Cardiac muscle cell (in vitro differentiated cells and primary cell): ENCODE results near the gene MYO1B. TPM values are rescaled to one million over a fixed set of nuclear protein-coding genes. Genes with fewer than 3 reads are reported as not detected.
A peak's percentile ranks its signal among the peaks of the same experiment; 100 is the strongest.

ENCODE experiments used
- DNase-seq, 2 donors: peaks; one replicate each; pipeline versions ENCODE4 v3.0.0 to v3.0.0-alpha.2; 2010 to 2017; ENCODE audit warnings: low read depth in 1 of 2, low spot score in 1 of 2
- H3K27ac ChIP-seq: fragments of 200-600 bp; sonication (generic); 2 replicates; pipeline ENCODE4 v1.5.1; 2016
- H3K27me3 ChIP-seq: fragments of 200-600 bp; sonication (generic); 2 replicates; pipeline ENCODE4 v1.6.0; 2016; ENCODE audit warnings: control low read depth
- H3K36me3 ChIP-seq: fragments of 200-600 bp; sonication (generic); 2 replicates; pipeline ENCODE4 v1.5.1; 2016; ENCODE audit warnings: control low read depth
- H3K4me1 ChIP-seq: fragments of 200-600 bp; sonication (generic); 2 replicates; pipeline ENCODE4 v1.8.1; 2017; ENCODE audit warnings: low read depth, mild to moderate bottlenecking, mixed run types
- H3K4me3 ChIP-seq: fragments of 200-600 bp; sonication (generic); 2 replicates; pipeline ENCODE4 v1.5.1; 2016; ENCODE audit warnings: mild to moderate bottlenecking
- H3K9me3 ChIP-seq: fragments of 200-600 bp; sonication (generic); 2 replicates; pipeline ENCODE4 v1.5.1; 2017; ENCODE audit warnings: low read depth, mild to moderate bottlenecking, control low read depth
- CTCF ChIP-seq: IDR thresholded peaks from 2 replicates; pipeline ENCODE4 v1.5.1; 2012; ENCODE audit warnings: low read depth, mild to moderate bottlenecking, low read length
- polyA plus RNA-seq: library from polyadenylated mRNA; unstranded; fragments of >200 nt; fragmentation: Nextera tagmentation; extraction: Ambion mirVana; gene quantifications from 2 replicates; pipeline ENCODE4 v1.2.1, GENCODE V29; 2016
- total RNA-seq: library from RNA; depleted of rRNA; stranded (reverse); fragments of >200 nt; gene quantifications from 2 replicates; pipeline ENCODE4 v1.2.3, GENCODE V29; 2016

MYO1B gene
- total and polyA plus RNA-seq, 2 experiments from 2014 or later = 33.1 to 44.5 TPM

GRCh38 chr2:191274413-191274815 lies 29.2 kb downstream of the MYO1B start:
- DNase-seq = no peak
- no peak for TF ChIP-seq CTCF
- Histone ChIP-seq H3K36me3 (no peaks in the 10 kb centered on the region), H3K4me3 (no peak overlapping the region), H3K9me3 (no peaks in the 10 kb centered on the region), H3K27ac (peak overlapping the region; percentile 60), H3K4me1 (peaks cover 13% of the 10 kb centered on the region), H3K27me3 (no peaks in the 10 kb centered on the region)

GRCh38 chr2:191276792-191277465 lies 31.7 kb downstream of the MYO1B start:
- Histone ChIP-seq H3K36me3 (no peaks in the 10 kb centered on the region), H3K4me3 (no peak overlapping the region), H3K27ac (no peak overlapping the region), H3K9me3 (no peaks in the 10 kb centered on the region), H3K27me3 (no peaks in the 10 kb centered on the region), H3K4me1 (peaks cover 13% of the 10 kb centered on the region)
- TF ChIP-seq CTCF = no peak
- DNase-seq = no peak

GRCh38 chr2:191280290-191280689 lies 35.1 kb downstream of the MYO1B start:
- no peaks in the 10 kb centered on the region for H3K9me3 ChIP-seq
- H3K27me3 ChIP-seq = no peaks in the 10 kb centered on the region
- no peak for DNase-seq
- TF ChIP-seq CTCF = no peak
- H3K36me3 ChIP-seq = no peaks in the 10 kb centered on the region
- no peaks in the 10 kb centered on the region for H3K4me1 ChIP-seq
- no peak overlapping the region for H3K4me3 ChIP-seq
- no peak overlapping the region for H3K27ac ChIP-seq

- H3K27ac ChIP-seq = no peak overlapping the region
- H3K4me1 ChIP-seq = no peaks in the 10 kb centered on the region
- no peaks in the 10 kb centered on the region for H3K36me3 ChIP-seq
- DNase-seq = no peak
- H3K9me3 ChIP-seq = no peaks in the 10 kb centered on the region
- H3K27me3 ChIP-seq = no peaks in the 10 kb centered on the region
- no peak overlapping the region for H3K4me3 ChIP-seq
- TF ChIP-seq CTCF = no peak
Observed at GRCh38 chr2:191280834-191281756, 35.9 kb downstream of the MYO1B start.

GRCh38 chr2:191285252-191285651 lies 40.0 kb downstream of the MYO1B start:
- H3K4me1 ChIP-seq = no peaks in the 10 kb centered on the region
- no peaks in the 10 kb centered on the region for H3K9me3 ChIP-seq
- no peak overlapping the region for H3K27ac ChIP-seq
- H3K27me3 ChIP-seq = no peaks in the 10 kb centered on the region
- no peaks in the 10 kb centered on the region for H3K36me3 ChIP-seq
- H3K4me3 ChIP-seq = no peak overlapping the region
- no peak for TF ChIP-seq CTCF
- DNase-seq = no peak
